KOPT-K1 (cell line): ENCODE measurements around the gene DGLUCY.
A peak's percentile ranks its signal among the peaks of the same experiment; 100 is the strongest.
"Not testable (repeated sequence)": the region's sequence is repeated elsewhere in the genome, so short reads cannot be mapped to it uniquely, and the experiment has no call there.

ENCODE experiments used
- H3K27ac ChIP-seq: fragments of 200-600 bp; sonication (generic); 2 replicates; pipeline ENCODE4 v1.5.1; 2016; ENCODE audit warnings: antibody characterized with exemption, mild to moderate bottlenecking, low read depth, low read length; ENCODE audit not compliant: poor library complexity, severe bottlenecking
- H3K36me3 ChIP-seq: fragments of 200-600 bp; sonication (generic); 2 replicates; pipeline ENCODE4 v1.5.1; 2017; ENCODE audit warnings: antibody characterized with exemption, mild to moderate bottlenecking, low read length, moderate library complexity; ENCODE audit not compliant: insufficient read depth
- H3K9me3 ChIP-seq: fragments of 200-600 bp; sonication (generic); 2 replicates; pipeline ENCODE4 v1.5.1; 2017; ENCODE audit warnings: antibody characterized with exemption, low read length, mild to moderate bottlenecking; ENCODE audit not compliant: insufficient read depth, poor library complexity, severe bottlenecking

The DGLUCY gene, protein sequence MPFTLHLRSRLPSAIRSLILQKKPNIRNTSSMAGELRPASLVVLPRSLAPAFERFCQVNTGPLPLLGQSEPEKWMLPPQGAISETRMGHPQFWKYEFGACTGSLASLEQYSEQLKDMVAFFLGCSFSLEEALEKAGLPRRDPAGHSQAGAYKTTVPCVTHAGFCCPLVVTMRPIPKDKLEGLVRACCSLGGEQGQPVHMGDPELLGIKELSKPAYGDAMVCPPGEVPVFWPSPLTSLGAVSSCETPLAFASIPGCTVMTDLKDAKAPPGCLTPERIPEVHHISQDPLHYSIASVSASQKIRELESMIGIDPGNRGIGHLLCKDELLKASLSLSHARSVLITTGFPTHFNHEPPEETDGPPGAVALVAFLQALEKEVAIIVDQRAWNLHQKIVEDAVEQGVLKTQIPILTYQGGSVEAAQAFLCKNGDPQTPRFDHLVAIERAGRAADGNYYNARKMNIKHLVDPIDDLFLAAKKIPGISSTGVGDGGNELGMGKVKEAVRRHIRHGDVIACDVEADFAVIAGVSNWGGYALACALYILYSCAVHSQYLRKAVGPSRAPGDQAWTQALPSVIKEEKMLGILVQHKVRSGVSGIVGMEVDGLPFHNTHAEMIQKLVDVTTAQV

DNA sequence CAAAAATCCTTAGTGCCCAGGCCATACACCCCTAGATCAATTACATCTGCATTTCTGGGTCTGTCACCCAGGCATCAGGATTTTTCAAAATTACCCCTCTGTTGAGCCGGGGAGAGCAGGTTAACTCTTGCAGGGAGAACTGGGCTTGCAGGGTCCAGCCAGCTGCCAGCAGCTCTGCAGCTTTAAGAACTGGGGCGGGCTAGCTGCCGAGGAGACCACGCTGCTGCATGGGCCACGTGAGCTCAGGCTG, at the start of gene DGLUCY:
TSS of gene DGLUCY (plus strand) at position 245 of the 250 bp plus-strand sequence. CDS start 46,222 bp downstream, outside the sequence.
- Histone ChIP-seq H3K9me3 (no peaks in the 10 kb centered on the region), H3K27ac (peak within 1 kb of the TSS; percentile 94), H3K36me3 (peaks cover 24% of the 10 kb centered on the region)

DNA sequence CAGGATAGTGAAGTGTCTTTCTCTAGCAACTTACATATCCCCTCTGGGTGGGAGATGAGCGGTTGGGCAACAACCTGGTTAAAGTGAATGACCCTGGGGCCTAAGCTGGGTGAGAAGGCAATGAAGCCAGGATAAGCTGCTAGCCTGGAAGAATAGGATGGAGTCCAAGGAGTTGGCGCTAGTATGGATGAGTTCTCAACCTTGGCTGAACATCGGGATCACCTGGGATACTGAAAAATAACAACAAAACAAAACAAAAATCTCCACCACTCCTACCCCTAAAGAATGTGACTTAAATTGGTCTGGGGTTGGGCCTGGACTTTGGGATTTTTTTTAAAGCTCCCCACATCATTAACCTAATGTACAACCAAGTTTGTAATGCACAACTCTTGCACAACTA, 48.6 kb upstream of the DGLUCY start:
- no peaks in the 10 kb centered on the region for H3K36me3 ChIP-seq
- H3K9me3 ChIP-seq, result no peaks in the 10 kb centered on the region
- H3K27ac ChIP-seq, result no peak overlapping the region

DNA sequence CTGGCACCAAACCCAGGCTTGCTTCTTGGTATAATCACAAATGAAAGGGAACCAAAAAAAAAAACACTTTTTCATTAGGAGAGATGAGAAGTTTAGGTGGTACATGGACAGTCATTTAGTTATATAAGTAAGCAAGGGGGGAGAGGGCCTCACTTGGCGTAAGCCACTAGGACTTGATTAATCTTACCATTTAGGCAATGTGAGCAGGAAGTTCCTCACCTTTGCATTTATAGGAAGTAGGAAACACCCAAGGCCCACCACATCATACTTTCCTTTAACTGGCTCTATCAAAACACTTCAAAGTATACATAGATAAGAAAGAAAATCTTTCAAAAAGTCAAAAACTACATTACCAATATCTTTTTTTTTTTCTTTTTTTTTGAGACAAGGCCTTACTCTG, 46.7 kb upstream of the DGLUCY start:
- no peaks in the 10 kb centered on the region for H3K36me3 ChIP-seq
- no peaks in the 10 kb centered on the region for H3K9me3 ChIP-seq
- H3K27ac ChIP-seq, result no peak overlapping the region

DNA sequence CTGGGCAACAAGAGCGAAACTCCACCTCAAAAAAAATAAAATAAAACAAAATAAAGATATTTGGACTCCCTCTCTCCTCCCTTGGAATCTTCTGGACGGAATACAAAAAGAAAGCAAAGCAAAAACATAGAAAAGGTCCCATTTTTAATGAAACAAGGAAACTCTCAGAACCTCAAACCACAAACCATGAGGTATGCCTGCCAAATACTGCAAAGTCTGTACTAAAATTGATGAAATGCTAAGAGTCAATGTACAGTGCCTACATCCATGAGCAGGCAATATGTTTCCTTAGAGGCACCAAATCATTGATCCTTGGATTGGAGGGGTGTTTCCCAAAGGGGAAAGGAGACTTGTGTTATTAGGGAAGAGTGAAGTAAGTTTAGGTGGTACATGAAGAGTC, 45.2 kb upstream of the DGLUCY start:
- Histone ChIP-seq H3K36me3 (no peaks in the 10 kb centered on the region), H3K9me3 (no peaks in the 10 kb centered on the region), H3K27ac (no peak overlapping the region)

DNA sequence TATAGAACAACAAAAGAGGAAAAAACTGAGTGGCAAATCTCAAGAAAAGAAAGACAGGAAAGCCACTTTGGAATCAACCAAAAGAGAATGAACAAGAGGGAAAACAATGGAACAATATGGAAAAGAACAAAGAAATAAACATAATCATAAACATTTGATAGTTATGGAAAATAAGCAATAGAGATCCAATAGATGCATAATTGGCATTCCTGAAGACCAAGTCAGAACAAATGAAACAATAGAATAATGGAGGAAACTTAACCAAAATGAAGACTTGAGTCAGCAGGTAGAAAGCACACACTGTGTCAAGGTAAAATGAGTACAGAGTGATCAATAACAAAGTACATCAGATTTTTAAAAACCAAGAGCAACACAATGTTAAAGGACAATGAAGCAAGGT, 43.3 kb upstream of the DGLUCY start:
- H3K27ac ChIP-seq, result no peak overlapping the region
- no peaks in the 10 kb centered on the region for H3K9me3 ChIP-seq
- H3K36me3 ChIP-seq, result no peaks in the 10 kb centered on the region

DNA sequence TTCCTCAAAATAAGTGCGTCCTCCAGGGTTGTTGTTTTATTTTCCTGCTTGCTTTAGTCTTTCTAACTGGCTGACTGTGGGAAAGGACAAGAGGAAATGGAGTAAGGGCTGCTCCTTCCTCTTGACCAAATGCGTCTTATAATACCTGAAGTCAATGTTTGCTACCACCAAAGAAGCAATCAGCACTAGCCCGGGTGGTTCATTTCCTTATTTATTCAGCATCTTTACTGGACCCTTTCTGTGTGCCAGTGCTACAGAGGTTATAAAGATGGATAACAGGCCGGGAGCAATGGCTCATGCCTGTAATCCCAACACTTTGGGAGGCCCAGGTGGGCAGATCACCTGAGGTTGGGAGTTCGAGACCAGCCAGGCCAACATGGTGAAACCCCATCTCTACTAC, 38.3 kb upstream of the DGLUCY start:
- Histone ChIP-seq H3K36me3 (no peaks in the 10 kb centered on the region), H3K27ac (no peak overlapping the region)

DNA sequence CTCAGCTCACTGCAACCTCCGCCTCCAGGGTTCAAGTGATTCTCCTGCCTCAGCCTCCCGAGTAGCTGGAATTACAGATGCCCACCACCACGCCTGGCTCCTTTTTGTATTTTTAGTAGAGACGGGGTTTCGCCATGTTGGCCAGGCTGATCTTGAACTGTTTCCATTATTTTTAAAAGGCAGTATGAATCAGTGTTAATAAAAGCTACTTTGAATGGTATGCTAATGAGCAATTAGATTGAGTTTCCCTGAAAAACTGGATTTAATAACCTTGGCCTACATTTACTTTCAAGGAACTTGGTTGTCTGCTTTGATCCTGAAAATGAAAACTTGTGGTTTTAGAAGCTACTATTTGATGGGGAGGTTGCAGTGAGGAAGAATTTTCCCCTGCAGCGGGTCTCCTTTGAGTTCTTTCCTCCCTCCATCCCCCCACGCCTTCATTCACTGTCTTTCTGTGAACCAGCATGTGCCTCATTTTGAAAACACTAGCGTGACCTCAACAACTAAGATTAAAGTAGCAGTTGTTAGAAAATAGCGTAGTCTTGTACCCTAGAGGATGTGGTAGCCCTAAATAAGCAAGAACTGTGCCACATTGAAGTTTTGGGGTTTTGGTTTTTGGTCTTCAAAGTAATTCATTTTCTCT, 35.7 kb upstream of the DGLUCY start:
- no peak overlapping the region for H3K27ac ChIP-seq
- H3K9me3 ChIP-seq, result no peaks in the 10 kb centered on the region
- no peaks in the 10 kb centered on the region for H3K36me3 ChIP-seq

More for the DNA sequence above, 38.3 kb upstream of the DGLUCY start:
- no peaks in the 10 kb centered on the region for H3K9me3 ChIP-seq

DNA sequence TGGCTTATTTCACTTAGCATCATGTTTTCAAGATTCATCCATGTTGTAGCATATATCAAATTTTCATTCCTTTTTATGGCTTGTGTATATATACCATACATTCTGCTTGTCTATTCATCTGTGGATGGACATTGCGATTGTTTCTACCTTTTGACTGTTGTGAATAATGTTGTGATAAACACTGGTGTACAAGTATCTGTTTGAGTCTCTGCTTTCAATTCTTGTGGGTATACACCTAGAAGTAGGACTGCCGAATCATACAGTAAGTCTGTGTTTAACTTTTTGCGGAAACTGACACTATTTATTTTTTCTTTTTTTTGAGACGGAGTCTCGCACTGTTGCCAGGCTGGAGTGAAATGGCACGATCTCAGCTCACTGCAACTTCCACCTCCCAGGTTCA, 33.8 kb upstream of the DGLUCY start:
- no peaks in the 10 kb centered on the region for H3K36me3 ChIP-seq
- no peak overlapping the region for H3K27ac ChIP-seq
- H3K9me3 ChIP-seq, result no peaks in the 10 kb centered on the region

DNA sequence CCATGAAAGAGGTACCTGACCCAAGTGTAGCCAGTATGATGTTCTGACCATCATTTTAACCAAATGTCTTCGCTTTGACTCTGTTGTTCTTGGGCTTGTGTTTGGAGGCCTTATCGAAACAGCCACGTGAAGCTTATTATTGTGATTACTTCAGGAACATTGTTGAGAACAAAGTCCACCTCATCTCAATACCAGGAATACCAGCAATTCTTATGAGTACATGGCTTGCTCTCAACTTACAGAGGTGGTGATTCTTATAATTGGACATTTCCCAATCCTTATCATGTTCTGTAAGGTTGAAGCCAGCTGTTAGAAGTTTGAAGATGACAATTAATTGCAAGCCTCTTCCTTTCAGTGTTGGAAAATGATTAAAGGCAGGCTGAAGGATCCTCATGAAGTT, 31.6 kb upstream of the DGLUCY start:
- no peaks in the 10 kb centered on the region for H3K9me3 ChIP-seq
- no peaks in the 10 kb centered on the region for H3K36me3 ChIP-seq

DNA sequence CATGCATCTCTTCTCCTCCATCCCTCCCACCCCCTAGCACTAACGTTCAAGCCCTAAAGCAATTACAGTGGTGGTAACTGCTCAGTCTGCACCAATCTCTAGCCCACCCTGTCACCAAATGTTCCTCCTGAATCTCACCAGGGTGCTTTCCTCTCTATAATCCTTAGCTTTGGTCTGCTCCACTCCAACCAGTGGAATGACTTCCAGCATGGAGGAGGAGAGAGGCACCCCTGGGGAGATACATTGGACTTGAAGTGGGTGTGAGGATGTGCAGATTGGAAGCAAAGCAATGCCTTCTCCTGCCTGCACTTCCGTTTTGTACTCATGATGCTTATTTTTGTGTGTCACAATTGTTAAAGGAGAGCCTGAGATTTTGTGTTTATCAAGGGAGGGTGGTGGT, 29.4 kb upstream of the DGLUCY start:
- Histone ChIP-seq H3K36me3 (no peaks in the 10 kb centered on the region), H3K9me3 (no peaks in the 10 kb centered on the region), H3K27ac (no peak overlapping the region)

More for the DNA sequence above, 31.6 kb upstream of the DGLUCY start:
- H3K27ac ChIP-seq, result no peak overlapping the region

DNA sequence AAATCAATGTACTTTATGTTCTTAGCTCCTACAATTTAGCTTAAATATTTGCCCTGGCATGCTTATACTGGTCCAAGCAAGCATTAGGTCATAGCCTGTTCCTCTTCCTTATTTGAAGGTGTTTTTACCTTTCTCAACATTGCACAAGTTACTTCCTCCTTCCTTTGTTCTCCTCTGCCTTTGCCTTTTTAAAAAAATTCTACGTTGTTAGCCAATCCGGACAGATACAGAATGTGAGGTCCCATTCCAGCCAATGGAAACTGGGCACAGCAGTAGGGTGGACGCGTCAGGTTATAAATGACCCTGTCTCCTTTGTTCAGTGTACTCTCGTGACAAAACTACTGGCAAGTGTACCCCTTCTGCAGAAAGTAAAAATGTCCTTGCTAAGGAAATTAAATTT, 26.4 kb upstream of the DGLUCY start:
- not testable (repeated sequence) for H3K36me3 ChIP-seq, H3K9me3 ChIP-seq, H3K27ac ChIP-seq

DNA sequence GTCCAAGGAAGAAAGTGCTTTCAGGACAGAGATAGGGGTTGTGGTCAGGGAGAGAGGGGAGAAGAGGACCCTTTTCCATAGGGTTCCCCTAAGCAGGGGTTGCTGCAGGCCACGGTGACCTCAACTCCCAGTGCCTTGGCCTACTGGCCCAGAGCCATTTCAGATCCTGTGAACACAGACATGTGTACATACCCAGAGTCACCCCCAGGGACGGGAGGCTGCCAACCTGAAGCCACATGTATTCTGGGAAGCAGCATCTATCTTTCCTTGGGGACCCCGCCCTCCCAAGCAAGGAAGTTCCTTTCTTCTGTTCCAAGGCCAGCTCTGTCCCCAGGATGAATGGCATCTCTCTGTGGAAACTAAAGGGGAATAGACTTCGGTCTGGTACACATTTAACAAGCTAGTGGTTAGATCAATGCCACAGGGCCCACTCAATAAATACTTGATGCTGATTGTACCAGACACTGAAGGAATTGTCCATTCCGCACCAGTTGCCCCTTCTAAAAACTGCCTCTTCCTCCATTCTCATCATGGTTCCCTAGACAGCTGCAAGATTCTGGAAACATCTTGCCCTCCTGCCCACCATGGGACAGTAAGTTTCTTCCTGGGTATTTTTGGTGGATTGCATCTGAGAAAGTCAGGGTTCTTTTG, 25.2 kb upstream of the DGLUCY start:
- H3K27ac ChIP-seq, result no peak overlapping the region
- H3K36me3 ChIP-seq, result no peaks in the 10 kb centered on the region
- H3K9me3 ChIP-seq, result no peaks in the 10 kb centered on the region

DNA sequence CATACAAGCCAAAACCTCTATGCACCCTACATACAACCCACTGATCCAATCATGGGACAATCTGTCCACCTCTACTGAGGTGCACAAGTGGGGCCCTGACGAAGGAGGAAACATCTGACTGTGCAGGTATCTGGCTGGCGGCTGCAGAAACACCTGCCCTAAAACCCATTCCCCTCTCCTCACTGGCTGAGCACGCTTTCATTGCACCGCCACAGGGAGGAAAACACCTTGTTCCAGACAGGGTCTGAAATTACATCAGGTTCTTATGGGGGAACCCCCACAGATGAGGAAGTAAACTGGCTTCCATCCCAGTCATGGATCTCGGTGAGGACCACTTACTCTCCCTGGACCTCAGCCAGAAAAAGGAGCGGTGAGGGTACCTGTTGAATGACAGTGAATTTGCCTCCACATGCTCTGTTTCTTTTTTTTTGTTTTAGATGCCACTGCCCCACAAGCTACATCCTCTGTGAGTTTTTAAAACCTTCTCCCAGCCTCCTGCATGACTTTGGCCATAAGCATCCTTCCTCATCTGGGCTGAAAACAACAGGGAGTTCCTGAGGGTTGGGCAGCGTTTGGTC, 23.8 kb upstream of the DGLUCY start:
- no peaks in the 10 kb centered on the region for H3K9me3 ChIP-seq
- no peak overlapping the region for H3K27ac ChIP-seq
- H3K36me3 ChIP-seq, result no peaks in the 10 kb centered on the region

DNA sequence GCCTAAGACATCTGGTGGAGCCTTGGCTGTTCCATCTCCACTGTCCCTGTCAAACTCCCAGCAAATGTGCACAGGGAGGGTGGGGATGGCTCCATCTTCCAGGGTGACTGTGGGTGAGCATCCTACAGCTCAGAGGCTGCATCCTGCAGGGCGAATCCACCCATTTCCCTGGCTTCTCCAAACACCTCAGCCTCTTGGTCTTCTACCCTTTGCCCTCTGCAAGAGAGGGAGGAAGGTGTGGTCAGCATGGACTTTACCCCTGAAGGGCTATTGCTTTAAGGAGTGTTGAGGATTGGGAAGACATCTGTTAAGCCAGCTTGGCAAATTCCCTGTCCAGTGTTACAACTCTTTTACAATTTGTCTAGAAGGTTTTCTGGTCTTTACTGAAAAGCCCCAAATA, 23.1 kb upstream of the DGLUCY start:
- Histone ChIP-seq H3K36me3 (no peaks in the 10 kb centered on the region), H3K9me3 (no peaks in the 10 kb centered on the region)

DNA sequence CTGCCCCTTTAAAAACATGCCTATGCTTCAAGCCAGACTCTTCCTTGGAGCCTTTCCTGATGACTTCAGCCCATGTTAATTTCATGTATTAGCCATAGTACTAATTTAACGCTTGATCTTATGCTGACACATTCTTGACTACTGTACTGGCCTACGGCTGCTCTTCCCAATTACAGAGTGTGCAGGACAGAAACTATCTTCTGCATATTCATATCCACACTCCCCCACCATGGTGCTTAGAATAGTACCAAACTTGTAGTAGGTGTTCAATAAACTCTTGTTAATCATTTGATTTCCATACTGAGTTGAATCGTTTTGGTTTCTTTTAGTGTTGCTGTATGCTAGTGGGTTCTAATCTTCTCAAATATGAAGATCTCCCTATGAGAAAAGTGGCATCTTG, 21.8 kb upstream of the DGLUCY start:
- Histone ChIP-seq H3K36me3 (no peaks in the 10 kb centered on the region), H3K9me3 (no peaks in the 10 kb centered on the region), H3K27ac (no peak overlapping the region)

More for the DNA sequence above, 23.1 kb upstream of the DGLUCY start:
- H3K27ac ChIP-seq, result no peak overlapping the region
